Nephron (organoid): ENCODE results near the gene LATS2.

Source experiments
- H3K27ac Mint-ChIP-seq, 3 experiments: 2 replicates each; pipeline ENCODE4 v1.8.0; 2020; ENCODE audit warnings: mixed read lengths in 3 of 3, mild to moderate bottlenecking in 2 of 3, moderate library complexity in 1 of 3
- H3K27me3 Mint-ChIP-seq: 2 replicates; pipeline ENCODE4 v1.8.0; 2021; ENCODE audit warnings: low read depth, mild to moderate bottlenecking, moderate library complexity, mixed read lengths
- H3K36me3 Mint-ChIP-seq: 2 replicates; pipeline ENCODE4 v1.8.0; 2020; ENCODE audit warnings: low read depth, mixed read lengths
- H3K4me1 Mint-ChIP-seq: 2 replicates; pipeline ENCODE4 v1.8.0; 2020; ENCODE audit warnings: mixed read lengths
- H3K4me3 Mint-ChIP-seq, 3 experiments: 2 replicates each; pipeline ENCODE4 v1.8.0; 2020; ENCODE audit warnings: mild to moderate bottlenecking in 3 of 3, mixed read lengths in 3 of 3, moderate library complexity in 2 of 3
- H3K9me3 Mint-ChIP-seq: 2 replicates; pipeline ENCODE4 v1.8.0; 2020; ENCODE audit warnings: mixed read lengths
- CTCF ChIP-seq, 3 experiments: fragments of 200-600 bp; sonication (generic); IDR thresholded peaks; one replicate each; pipeline ENCODE4 v1.5.0; 2021; ENCODE audit warnings: antibody characterized with exemption in 3 of 3; ENCODE audit not compliant: unreplicated experiment in 3 of 3

The LATS2 gene

GRCh38 chr13:20987599-20987998 lies 73.8 kb downstream of the LATS2 start:
- TF ChIP-seq CTCF (IDR thresholded peaks at IDR 0.05; ENCODE audit: unreplicated experiment in 3 of 3) = no peak
- Mint-ChIP-seq H3K27ac (no peak overlapping the region), H3K4me1 (peaks cover 5% of the 10 kb centered on the region), H3K4me3 (no peak overlapping the region), H3K9me3 (no peaks in the 10 kb centered on the region), H3K27me3 (peaks cover 3% of the 10 kb centered on the region), H3K36me3 (peaks cover 61% of the 10 kb centered on the region)

GRCh38 chr13:20984879-20985278 lies 76.5 kb downstream of the LATS2 start:
- no peak for TF ChIP-seq CTCF (IDR thresholded peaks at IDR 0.05; ENCODE audit: unreplicated experiment in 3 of 3)
- H3K4me3 Mint-ChIP-seq = no peak overlapping the region
- H3K27me3 Mint-ChIP-seq = no peaks in the 10 kb centered on the region
- H3K4me1 Mint-ChIP-seq = peaks cover 3% of the 10 kb centered on the region
- no peak overlapping the region for H3K27ac Mint-ChIP-seq
- H3K9me3 Mint-ChIP-seq = no peaks in the 10 kb centered on the region
- H3K36me3 Mint-ChIP-seq = peaks cover 60% of the 10 kb centered on the region

GRCh38 chr13:20983386-20983785 lies 78.0 kb downstream of the LATS2 start:
- no peak for TF ChIP-seq CTCF (IDR thresholded peaks at IDR 0.05; ENCODE audit: unreplicated experiment in 3 of 3)

GRCh38 chr13:20981370-20982095 lies 79.9 kb downstream of the LATS2 start:
- H3K36me3 Mint-ChIP-seq = peaks cover 59% of the 10 kb centered on the region
- no peak overlapping the region for H3K27ac Mint-ChIP-seq
- no peak overlapping the region for H3K4me3 Mint-ChIP-seq
- H3K9me3 Mint-ChIP-seq = no peaks in the 10 kb centered on the region
- H3K4me1 Mint-ChIP-seq = no peaks in the 10 kb centered on the region
- no peaks in the 10 kb centered on the region for H3K27me3 Mint-ChIP-seq
- no peak for TF ChIP-seq CTCF (IDR thresholded peaks at IDR 0.05; ENCODE audit: unreplicated experiment in 3 of 3)

More at GRCh38 chr13:20983386-20983785, 78.0 kb downstream of the LATS2 start:
- Mint-ChIP-seq H3K9me3 (no peaks in the 10 kb centered on the region), H3K27ac (no peak overlapping the region), H3K4me3 (no peak overlapping the region), H3K27me3 (no peaks in the 10 kb centered on the region), H3K36me3 (peaks cover 60% of the 10 kb centered on the region), H3K4me1 (no peaks in the 10 kb centered on the region)

- no peaks in the 10 kb centered on the region for H3K4me1 Mint-ChIP-seq
- H3K27ac Mint-ChIP-seq = no peak overlapping the region
- H3K9me3 Mint-ChIP-seq = no peaks in the 10 kb centered on the region
- no peak overlapping the region for H3K4me3 Mint-ChIP-seq
- H3K27me3 Mint-ChIP-seq = no peaks in the 10 kb centered on the region
- no peak for TF ChIP-seq CTCF (IDR thresholded peaks at IDR 0.05; ENCODE audit: unreplicated experiment in 3 of 3)
- H3K36me3 Mint-ChIP-seq = peaks cover 59% of the 10 kb centered on the region
Measured at GRCh38 chr13:20980899-20981298, 80.5 kb downstream of the LATS2 start.

GRCh38 chr13:20980430-20980829 lies 81.0 kb downstream of the LATS2 start:
- no peaks in the 10 kb centered on the region for H3K4me1 Mint-ChIP-seq
- H3K27me3 Mint-ChIP-seq = no peaks in the 10 kb centered on the region
- no peaks in the 10 kb centered on the region for H3K9me3 Mint-ChIP-seq
- no peak overlapping the region for H3K27ac Mint-ChIP-seq
- H3K4me3 Mint-ChIP-seq = no peak overlapping the region
- TF ChIP-seq CTCF (IDR thresholded peaks at IDR 0.05; ENCODE audit: unreplicated experiment in 3 of 3) = no peak
- H3K36me3 Mint-ChIP-seq = peaks cover 63% of the 10 kb centered on the region
